ENCODE measurements around the gene TEX44.
"Not testable (repeated sequence)": the region's sequence is repeated elsewhere in the genome, so short reads cannot be mapped to it uniquely, and the experiment has no call there.

TEX44 gene

DNA sequence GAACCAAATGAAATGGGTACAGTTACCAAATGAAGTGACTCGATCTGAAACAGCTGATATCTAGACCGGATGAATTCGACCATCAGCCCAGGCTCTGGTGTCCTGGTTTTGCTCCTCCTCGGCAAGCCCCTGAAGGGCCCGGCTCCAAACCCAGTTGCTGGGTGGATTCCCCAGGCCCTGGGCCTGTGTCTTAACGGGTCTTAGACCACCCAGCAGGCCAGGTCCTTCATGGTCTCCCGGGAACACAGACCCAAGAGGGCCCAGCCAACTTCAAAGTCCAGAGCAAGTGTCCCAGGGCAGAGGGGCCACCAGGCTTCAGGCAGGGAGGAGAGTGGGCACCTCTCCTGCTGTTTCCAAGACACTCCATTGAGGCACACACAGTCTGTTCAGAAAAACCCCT is 35.7 kb upstream of the TEX44 start:
- no peaks in the 10 kb centered on the region for H3K36me3 ChIP-seq (ENCODE audit: control insufficient read depth, low read depth, low read length)
- H3K9ac ChIP-seq (ENCODE audit: low read length) = no peak overlapping the region
- no peak overlapping the region for H3K4me3 ChIP-seq (ENCODE audit: low read length)
- no peak overlapping the region for H3K27ac ChIP-seq (ENCODE audit: low read length)
- H3K4me1 ChIP-seq (ENCODE audit: control insufficient read depth, low read depth, low read length) = no peaks in the 10 kb centered on the region
- H3K27me3 ChIP-seq (ENCODE audit: control insufficient read depth, insufficient read depth, low read length) = no peaks in the 10 kb centered on the region
- H3K9me3 ChIP-seq (ENCODE audit: control insufficient read depth, low read depth, low read length) = peaks cover 9% of the 10 kb centered on the region

GRCh38 chr2:231557571-231558217 is 35.0 kb upstream of the TEX44 start:
- Histone ChIP-seq H3K36me3 (ENCODE audit: control insufficient read depth, low read depth, low read length) (no peaks in the 10 kb centered on the region), H3K4me1 (ENCODE audit: control insufficient read depth, low read depth, low read length) (no peaks in the 10 kb centered on the region), H3K27me3 (ENCODE audit: control insufficient read depth, insufficient read depth, low read length) (no peaks in the 10 kb centered on the region), H3K9ac (ENCODE audit: low read length) (no peak overlapping the region), H3K4me3 (ENCODE audit: low read length) (no peak overlapping the region), H3K9me3 (ENCODE audit: control insufficient read depth, low read depth, low read length) (peaks cover 3% of the 10 kb centered on the region), H3K27ac (ENCODE audit: low read length) (no peak overlapping the region)

GRCh38 chr2:231563378-231563961 is 29.2 kb upstream of the TEX44 start:
- H3K9me3 ChIP-seq (ENCODE audit: control insufficient read depth, low read depth, low read length) = no peaks in the 10 kb centered on the region
- no peaks in the 10 kb centered on the region for H3K36me3 ChIP-seq (ENCODE audit: control insufficient read depth, low read depth, low read length)
- H3K4me1 ChIP-seq (ENCODE audit: control insufficient read depth, low read depth, low read length) = peaks cover 14% of the 10 kb centered on the region
- no peak overlapping the region for H3K27ac ChIP-seq (ENCODE audit: low read length)
- no peak overlapping the region for H3K4me3 ChIP-seq (ENCODE audit: low read length)
- no peaks in the 10 kb centered on the region for H3K27me3 ChIP-seq (ENCODE audit: control insufficient read depth, insufficient read depth, low read length)
- H3K9ac ChIP-seq (ENCODE audit: low read length) = no peak overlapping the region

DNA sequence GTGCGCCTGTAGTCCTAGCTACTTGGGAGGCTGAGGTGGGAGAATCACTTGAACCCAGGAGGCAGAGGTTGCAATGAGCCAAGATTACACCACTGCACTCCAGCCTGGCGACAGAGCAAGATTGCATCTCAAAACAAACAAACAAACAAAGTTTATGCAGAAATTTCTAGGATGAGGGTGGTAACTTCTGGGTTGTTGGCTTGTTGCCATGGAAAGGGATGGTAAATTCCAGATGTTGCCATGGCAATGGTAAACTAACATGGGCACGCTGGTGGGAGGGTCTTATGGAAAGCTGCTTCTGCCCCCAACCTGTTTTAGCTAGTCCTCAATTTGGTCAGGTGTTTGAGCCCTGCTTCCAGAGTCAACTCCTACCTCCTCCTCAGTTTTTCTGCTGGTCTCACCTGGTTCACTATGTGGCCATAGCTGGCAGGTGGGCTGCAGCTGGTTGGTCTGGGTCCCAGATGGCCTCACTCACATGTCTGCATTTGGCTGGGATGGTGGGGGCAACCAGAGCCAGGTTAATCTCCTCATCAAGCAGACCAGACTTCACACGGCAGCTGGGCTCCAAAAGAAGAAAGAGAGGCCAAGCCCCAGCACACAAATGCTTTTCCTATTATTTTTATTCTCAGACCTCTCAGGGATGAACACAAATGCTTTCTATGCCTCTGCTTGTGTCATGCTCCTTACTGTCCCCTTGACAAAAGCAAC is 26.6 kb upstream of the TEX44 start:
- Histone ChIP-seq H3K9ac (ENCODE audit: low read length) (peak overlapping the region; percentile 40), H3K4me3 (ENCODE audit: low read length) (no peak overlapping the region), H3K27me3 (ENCODE audit: control insufficient read depth, insufficient read depth, low read length) (no peaks in the 10 kb centered on the region), H3K36me3 (ENCODE audit: control insufficient read depth, low read depth, low read length) (no peaks in the 10 kb centered on the region), H3K9me3 (ENCODE audit: control insufficient read depth, low read depth, low read length) (no peaks in the 10 kb centered on the region), H3K4me1 (ENCODE audit: control insufficient read depth, low read depth, low read length) (peaks cover 18% of the 10 kb centered on the region), H3K27ac (ENCODE audit: low read length) (no peak overlapping the region)

DNA sequence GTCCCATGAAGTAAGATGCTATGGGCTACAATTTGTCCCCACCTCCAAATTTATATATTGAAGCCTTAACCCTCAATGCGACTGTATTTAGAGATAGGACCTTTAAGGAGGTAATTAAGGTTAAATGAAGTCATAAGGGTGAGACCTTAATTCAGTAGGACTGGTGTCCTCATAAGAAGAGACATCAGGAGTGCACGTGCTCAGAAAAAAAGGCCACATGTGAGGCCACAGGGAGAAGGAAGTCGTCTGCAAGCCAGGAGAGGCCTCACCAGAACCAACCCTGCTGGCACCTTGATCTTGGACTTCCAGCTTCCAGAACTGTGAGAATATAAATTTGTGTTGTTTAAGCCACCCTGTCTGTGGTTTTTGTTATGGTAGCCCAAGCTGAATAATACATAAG is 25.5 kb upstream of the TEX44 start:
- Histone ChIP-seq H3K36me3 (ENCODE audit: control insufficient read depth, low read depth, low read length) (no peaks in the 10 kb centered on the region), H3K4me3 (ENCODE audit: low read length) (no peak overlapping the region), H3K27ac (ENCODE audit: low read length) (no peak overlapping the region), H3K9me3 (ENCODE audit: control insufficient read depth, low read depth, low read length) (no peaks in the 10 kb centered on the region), H3K4me1 (ENCODE audit: control insufficient read depth, low read depth, low read length) (peaks cover 27% of the 10 kb centered on the region), H3K27me3 (ENCODE audit: control insufficient read depth, insufficient read depth, low read length) (no peaks in the 10 kb centered on the region), H3K9ac (ENCODE audit: low read length) (no peak overlapping the region)

DNA sequence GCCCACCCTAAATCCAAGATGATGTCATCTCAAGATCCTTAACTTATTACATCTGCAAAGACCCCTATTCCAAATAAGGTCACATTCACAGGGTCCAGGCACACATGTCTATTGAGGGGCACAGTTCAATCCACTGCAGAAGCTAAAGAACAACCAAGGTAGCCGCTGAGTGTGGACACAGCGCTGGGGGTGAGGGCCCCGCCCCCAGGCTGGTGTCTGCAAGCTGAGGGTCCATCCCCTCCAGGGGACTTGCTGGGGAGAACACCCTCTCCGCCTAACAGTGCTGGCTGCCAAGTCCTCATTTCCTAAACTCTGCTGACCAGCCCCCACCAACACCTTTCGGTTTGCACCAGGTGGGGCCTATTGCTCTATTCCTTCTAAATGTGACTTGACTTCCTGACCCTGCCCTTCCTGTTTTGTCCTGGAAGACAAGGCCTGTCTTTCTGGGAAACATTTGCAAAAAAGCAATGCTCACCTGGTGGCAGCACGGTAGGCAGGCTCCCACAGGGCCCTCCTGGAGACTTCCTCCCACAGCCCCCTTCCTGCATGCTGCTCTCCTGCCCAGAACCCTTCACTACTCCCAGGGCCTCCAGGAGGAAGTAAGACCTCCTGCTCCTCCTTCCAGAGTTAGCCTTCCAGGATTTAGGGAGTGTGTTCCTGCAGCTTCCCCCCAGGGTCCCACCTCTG is 24.4 kb upstream of the TEX44 start:
- Histone ChIP-seq H3K27ac (ENCODE audit: low read length) (no peak overlapping the region), H3K36me3 (ENCODE audit: control insufficient read depth, low read depth, low read length) (no peaks in the 10 kb centered on the region), H3K9me3 (ENCODE audit: control insufficient read depth, low read depth, low read length) (no peaks in the 10 kb centered on the region), H3K9ac (ENCODE audit: low read length) (no peak overlapping the region), H3K4me3 (ENCODE audit: low read length) (no peak overlapping the region), H3K4me1 (ENCODE audit: control insufficient read depth, low read depth, low read length) (peaks cover 31% of the 10 kb centered on the region), H3K27me3 (ENCODE audit: control insufficient read depth, insufficient read depth, low read length) (no peaks in the 10 kb centered on the region)

GRCh38 chr2:231568785-231569435 is 23.8 kb upstream of the TEX44 start:
- H3K4me3 ChIP-seq (ENCODE audit: low read length) = no peak overlapping the region
- no peak overlapping the region for H3K27ac ChIP-seq (ENCODE audit: low read length)
- H3K27me3 ChIP-seq (ENCODE audit: control insufficient read depth, insufficient read depth, low read length) = no peaks in the 10 kb centered on the region
- H3K4me1 ChIP-seq (ENCODE audit: control insufficient read depth, low read depth, low read length) = peaks cover 31% of the 10 kb centered on the region
- no peak overlapping the region for H3K9ac ChIP-seq (ENCODE audit: low read length)
- no peaks in the 10 kb centered on the region for H3K36me3 ChIP-seq (ENCODE audit: control insufficient read depth, low read depth, low read length)
- H3K9me3 ChIP-seq (ENCODE audit: control insufficient read depth, low read depth, low read length) = no peaks in the 10 kb centered on the region

DNA sequence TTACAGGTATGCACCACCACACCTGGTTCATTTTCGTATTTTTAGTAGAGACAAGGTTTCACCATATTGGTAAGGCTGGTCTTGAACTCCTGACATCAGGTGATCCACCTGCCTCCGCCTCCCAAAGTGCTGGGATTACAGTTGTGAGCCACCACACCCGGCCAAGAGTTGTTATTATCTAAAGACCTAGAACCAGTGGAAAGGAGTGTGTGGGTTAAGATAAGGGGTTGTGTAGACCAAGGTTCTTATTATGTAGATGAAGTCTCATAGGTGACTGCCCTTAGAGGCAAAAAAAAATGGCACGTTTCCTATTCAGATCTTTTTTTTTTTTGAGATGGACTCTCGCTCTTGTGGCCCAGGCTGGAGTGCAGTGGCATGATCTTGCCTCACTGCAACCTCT is 21.7 kb upstream of the TEX44 start:
- H3K36me3 ChIP-seq (ENCODE audit: control insufficient read depth, low read depth, low read length); H3K27me3 ChIP-seq (ENCODE audit: control insufficient read depth, insufficient read depth, low read length); H3K9ac ChIP-seq (ENCODE audit: low read length); H3K4me3 ChIP-seq (ENCODE audit: low read length); H3K9me3 ChIP-seq (ENCODE audit: control insufficient read depth, low read depth, low read length): not testable (repeated sequence)
- Histone ChIP-seq H3K27ac (ENCODE audit: low read length) (peak overlapping the region; percentile 86), H3K4me1 (ENCODE audit: control insufficient read depth, low read depth, low read length) (peaks cover 35% of the 10 kb centered on the region)

DNA sequence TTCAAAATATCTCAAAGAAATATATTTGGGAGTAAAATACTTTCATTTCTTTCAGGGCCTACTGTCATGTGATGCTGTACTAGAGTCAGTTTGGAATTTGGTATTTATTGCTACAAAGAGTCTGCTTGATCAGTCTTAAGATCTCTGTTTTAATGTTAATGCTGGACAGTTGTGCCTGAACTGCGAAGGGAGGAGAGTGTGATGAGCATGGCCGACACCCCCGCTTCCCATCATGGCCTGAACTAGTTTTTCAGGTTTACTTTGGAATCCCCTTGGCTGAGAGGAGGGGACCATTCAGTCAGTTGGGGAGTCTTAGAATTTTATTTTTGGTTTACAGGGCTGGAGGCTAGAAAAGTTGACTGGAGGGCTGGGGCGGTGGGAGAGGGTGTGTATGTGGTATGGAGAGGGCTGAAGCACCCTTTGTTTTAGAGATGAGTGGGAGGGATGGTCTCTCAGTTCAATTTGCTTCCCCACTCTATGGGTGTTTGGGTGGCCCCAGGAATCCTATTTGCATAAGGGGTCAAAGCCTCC is 20.9 kb upstream of the TEX44 start:
- Histone ChIP-seq H3K36me3 (ENCODE audit: control insufficient read depth, low read depth, low read length) (no peaks in the 10 kb centered on the region), H3K9me3 (ENCODE audit: control insufficient read depth, low read depth, low read length) (no peaks in the 10 kb centered on the region), H3K9ac (ENCODE audit: low read length) (peak overlapping the region; percentile 38), H3K27me3 (ENCODE audit: control insufficient read depth, insufficient read depth, low read length) (no peaks in the 10 kb centered on the region), H3K27ac (ENCODE audit: low read length) (peak overlapping the region; percentile 86), H3K4me3 (ENCODE audit: low read length) (peak overlapping the region; percentile 32), H3K4me1 (ENCODE audit: control insufficient read depth, low read depth, low read length) (peaks cover 42% of the 10 kb centered on the region)

GRCh38 chr2:231573096-231573495 is 19.6 kb upstream of the TEX44 start:
- no peaks in the 10 kb centered on the region for H3K36me3 ChIP-seq (ENCODE audit: control insufficient read depth, low read depth, low read length)
- no peaks in the 10 kb centered on the region for H3K9me3 ChIP-seq (ENCODE audit: control insufficient read depth, low read depth, low read length)
- peak overlapping the region; percentile 47 for H3K9ac ChIP-seq (ENCODE audit: low read length)
- H3K27me3 ChIP-seq (ENCODE audit: control insufficient read depth, insufficient read depth, low read length) = no peaks in the 10 kb centered on the region
- peaks cover 40% of the 10 kb centered on the region for H3K4me1 ChIP-seq (ENCODE audit: control insufficient read depth, low read depth, low read length)
- H3K27ac ChIP-seq (ENCODE audit: low read length) = peak overlapping the region; percentile 40
- no peak overlapping the region for H3K4me3 ChIP-seq (ENCODE audit: low read length)

All from iPS-18a (cell line).